LNCAP (cell line): ENCODE measurements around the gene ADCY10.

ENCODE experiments used
- CTCF ChIP-seq: fragments of 450-650 bp; IDR thresholded peaks from 2 replicates; pipeline ENCODE4 v1.5.1; 2017; ENCODE audit warnings: mild to moderate bottlenecking

The ADCY10 gene

GRCh38 chr1:167913895-167914496, at the start of gene ADCY10:
ADCY10 (minus strand) TSS chr1:167914134; CDS start chr1:167905140, 8,994 bp downstream.
- no peak for TF ChIP-seq CTCF

GRCh38 chr1:167957710-167958109, 43.8 kb upstream of the ADCY10 start:
- no peak for TF ChIP-seq CTCF

- no peak for TF ChIP-seq CTCF
These were observed 42.0 kb upstream of the ADCY10 start for GRCh38 chr1:167955915-167956314.

- TF ChIP-seq CTCF = no peak
These were observed 36.6 kb upstream of the ADCY10 start for GRCh38 chr1:167950569-167950968.

GRCh38 chr1:167949785-167950184, 35.9 kb upstream of the ADCY10 start:
- no peak for TF ChIP-seq CTCF

GRCh38 chr1:167947733-167948132, 33.8 kb upstream of the ADCY10 start:
- TF ChIP-seq CTCF = no peak

GRCh38 chr1:167943541-167943940, 29.6 kb upstream of the ADCY10 start:
- no peak for TF ChIP-seq CTCF

- no peak for TF ChIP-seq CTCF
These were observed 26.3 kb upstream of the ADCY10 start for GRCh38 chr1:167940264-167940663.
